NCI-H2227 (cell line): ENCODE data around the gene HSPB1.
"Not testable (repeated sequence)": the region's sequence is repeated elsewhere in the genome, so short reads cannot be mapped to it uniquely, and the experiment has no call there.

ENCODE experiments used
- DNase-seq: peaks from one replicate; lab custom pipeline; 2025; ENCODE audit not compliant: unreplicated experiment; lab: John Stamatoyannopoulos, UW

HSPB1 gene

DNA sequence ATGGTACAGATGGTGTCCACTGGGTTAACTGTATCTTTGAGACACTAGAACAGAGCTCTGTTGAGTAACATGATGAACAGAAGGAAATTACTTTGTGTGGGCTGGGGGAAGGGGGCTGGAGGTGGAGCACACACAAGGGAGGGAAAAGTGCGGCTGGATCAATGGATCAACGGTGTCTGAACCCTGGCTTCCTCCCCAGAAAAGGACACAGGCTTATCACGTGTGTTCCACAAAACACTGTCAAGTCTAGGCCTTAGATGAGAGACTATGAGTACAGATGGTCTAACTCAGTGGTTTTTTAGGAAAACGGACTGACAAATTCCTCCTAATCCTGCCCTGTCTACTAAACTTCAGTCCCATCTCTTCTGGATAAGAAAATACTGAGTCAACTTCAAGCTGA is 27.8 kb downstream of the HSPB1 start:
- DNase-seq = no peak

- no peak for DNase-seq
Observed at GRCh38 chr7:76330673-76331072, 28.2 kb downstream of the HSPB1 start.

DNA sequence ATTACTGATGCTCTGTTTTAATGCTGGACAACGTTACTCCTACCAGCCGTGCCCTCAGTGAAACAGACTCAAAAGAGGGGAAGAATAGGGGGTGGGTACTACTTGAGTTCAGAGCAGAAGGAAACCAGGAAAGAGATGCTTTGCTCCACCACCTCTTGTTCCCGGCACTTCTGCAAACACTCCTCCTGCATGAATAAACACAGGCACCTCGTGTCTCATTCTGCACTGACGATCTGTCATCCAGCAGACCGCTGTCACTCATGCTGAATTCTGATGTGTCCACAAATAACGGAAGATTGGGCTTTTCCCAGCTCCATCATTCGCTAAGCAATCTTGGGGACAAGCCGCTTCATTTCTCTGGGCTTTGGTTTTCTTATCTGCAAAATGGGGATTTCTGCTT is 29.6 kb downstream of the HSPB1 start:
- DNase-seq = no peak

DNA sequence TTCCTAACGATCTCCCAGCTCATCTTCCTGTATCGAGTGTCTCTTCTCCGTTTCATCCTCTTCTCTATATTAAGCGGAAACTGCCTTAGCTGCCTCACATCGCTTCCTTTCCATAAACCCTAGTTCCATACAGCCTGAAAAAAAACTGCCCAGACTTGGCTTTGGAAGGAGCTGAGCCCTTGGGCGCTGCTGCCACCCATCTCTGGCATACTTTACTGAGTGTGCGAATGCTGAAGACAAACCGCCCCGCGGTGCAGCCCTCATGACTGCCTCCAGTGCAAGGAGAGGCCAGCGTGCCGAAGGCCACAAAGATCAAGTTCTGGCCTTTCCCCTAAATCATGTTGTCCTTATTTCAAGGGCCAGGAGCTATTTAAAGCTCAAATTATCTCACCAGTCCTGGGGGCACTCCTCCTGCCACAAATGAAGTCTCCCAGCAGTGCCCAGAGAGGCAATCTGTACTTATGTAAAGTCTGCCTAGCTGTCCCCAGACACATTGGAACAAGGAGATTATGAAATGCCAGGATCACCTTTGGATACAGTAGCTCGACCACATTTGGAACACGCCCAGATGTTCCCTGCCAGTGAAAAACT is 31.1 kb downstream of the HSPB1 start:
- no peak for DNase-seq

- DNase-seq = no peak
Observed at GRCh38 chr7:76334320-76334967, 32.0 kb downstream of the HSPB1 start.

- not testable (repeated sequence) for DNase-seq
Observed at GRCh38 chr7:76335417-76335816, 32.9 kb downstream of the HSPB1 start.

DNA sequence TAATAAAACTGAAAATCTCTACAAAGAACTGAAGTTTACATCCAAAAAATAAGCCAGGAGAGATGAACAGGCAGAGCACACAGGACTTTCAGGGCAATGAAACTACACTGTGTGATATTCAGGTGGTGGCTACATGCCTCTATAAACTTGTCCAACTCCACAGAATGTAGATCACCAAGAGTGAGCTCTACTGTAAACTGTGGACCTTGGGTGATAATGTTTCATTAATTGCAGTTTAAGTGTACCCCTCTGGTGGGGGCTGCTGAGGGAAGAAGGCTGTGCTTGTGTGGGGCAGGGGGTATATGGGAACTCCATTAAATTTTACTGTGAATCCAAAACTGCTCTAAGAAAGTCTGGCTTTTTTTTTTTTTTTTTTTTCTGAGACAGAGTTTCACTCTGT is 33.6 kb downstream of the HSPB1 start:
- DNase-seq = no peak

GRCh38 chr7:76337147-76337546 is 34.7 kb downstream of the HSPB1 start:
- no peak for DNase-seq

DNA sequence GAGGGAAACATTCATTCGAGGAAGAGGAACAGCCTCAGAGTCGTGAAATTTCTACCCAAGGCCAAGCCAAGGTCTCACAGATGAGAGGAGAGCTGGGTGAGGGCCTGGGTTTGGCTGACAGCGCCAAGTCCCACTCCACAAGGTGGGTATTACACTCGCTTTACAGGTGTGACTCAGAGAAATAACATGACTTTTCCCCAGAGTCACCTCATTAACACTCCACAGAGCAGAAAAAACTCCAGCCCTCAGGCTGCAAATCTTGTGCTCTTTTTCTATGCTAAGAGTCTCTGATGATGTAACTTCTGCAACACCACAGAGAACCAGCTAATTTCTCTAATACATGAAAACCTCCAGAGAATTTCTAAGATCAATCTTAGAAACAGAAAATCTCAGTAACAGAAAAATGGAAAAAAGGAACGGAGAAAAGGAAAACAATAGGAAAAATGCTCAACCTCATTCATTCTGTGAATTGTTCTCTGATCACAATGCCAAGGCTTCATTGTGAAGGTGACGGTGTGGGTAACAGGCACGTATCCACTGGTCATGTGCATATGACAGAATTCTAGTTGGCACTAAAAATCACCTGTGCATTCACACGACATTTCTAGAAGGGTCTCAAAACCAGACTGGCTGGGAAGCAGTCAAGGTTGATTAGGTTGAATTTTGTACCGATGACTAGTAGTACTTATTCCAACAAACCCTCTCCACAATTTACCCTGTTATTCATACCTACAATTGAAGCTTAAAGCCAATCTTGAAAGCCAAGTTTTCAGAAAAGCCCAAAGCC is 36.0 kb downstream of the HSPB1 start:
- DNase-seq = no peak

- DNase-seq = no peak
Observed at GRCh38 chr7:76340617-76341131, 38.2 kb downstream of the HSPB1 start.

GRCh38 chr7:76342222-76342621 is 39.7 kb downstream of the HSPB1 start:
- no peak for DNase-seq

DNA sequence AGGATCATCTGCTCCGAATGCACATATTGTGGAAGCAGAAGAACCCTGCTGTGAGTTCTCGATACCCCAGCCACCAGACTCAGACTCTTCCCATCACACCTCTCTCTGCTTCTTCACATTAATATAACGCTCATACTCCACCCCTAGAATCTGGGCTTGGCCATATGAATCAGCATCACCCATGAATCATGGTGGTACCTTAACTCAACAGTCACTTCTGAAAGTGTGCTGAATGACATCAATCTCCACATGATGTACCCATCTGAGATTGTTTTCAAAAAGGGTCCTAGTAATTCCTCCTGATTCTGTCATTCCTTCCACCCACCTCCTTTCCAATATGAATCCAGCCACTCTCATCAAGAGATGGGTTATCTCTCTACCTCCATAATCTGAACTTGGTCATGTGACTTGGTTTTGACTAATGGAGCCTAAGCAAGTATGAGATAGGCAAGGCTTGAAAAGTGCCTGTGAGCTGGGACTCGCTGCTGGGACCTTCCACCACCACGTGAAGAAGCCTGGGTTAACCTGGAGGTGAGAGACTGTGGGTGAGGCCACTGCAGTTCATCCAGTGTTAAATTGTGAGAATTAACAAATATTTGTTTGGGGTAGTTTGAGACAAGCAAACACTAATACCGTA is 40.9 kb downstream of the HSPB1 start:
- no peak for DNase-seq

DNA sequence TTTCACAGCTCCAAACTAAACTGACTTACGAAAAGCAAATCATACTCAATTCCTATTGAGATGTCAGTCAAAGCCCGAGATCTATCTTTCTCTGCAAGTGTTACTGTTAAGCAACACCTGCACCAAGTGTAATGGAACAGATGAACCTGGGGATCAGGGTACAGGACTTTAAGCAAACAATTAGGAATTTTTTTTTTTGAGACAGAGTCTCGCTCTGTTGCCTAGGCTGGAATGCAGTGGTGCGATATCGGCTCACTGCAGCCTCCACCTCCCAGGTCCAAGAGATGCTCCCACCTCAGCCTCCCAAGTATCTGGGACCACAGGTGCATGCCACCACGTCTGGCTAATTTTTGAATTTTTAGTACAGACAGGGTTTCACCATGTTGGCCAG is 41.5 kb downstream of the HSPB1 start:
- DNase-seq = no peak

GRCh38 chr7:76346097-76346496 is 43.6 kb downstream of the HSPB1 start:
- DNase-seq = peak; percentile 80

- no peak for DNase-seq
Observed at GRCh38 chr7:76346778-76347177, 44.3 kb downstream of the HSPB1 start.

DNA sequence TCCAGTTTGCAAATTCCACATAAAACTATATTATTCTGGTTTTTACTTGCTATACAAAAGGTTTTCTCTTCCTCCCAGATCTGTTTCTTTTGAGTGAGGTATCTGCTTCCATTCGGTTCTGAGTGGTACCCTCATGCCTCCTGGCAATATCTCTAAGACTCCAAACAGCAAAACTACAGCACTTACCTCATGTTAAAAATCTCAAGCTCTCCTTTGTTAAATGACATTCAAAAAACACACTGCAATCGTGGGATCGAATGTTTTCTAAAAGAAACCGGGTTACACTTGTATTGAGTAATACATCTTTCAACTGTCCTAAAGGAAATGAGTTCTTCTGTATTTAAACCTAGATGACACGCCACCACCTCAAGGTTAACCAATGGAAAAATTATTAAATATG is 45.2 kb downstream of the HSPB1 start:
- DNase-seq = no peak

- no peak for DNase-seq
Observed at GRCh38 chr7:76349313-76349885, 46.9 kb downstream of the HSPB1 start.

DNA sequence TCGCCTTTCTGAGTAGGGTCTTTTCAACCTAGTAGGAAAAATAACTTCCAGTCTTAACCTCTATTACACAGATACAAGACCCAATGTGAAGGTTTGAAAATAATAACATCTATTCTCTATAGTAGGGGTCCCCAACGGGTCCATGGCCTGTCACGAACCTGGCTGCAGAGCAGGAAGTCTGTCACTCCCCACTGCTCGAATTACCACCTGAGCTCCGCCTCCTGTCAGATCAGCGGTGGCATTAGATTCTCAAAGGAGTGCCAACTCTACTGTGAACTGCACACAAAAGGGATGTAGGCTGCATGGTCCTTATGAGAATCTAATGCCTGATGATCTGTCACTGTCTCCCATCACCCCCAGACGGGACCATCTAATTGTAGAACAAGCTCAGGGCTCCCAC is 48.9 kb downstream of the HSPB1 start:
- DNase-seq = no peak

DNA sequence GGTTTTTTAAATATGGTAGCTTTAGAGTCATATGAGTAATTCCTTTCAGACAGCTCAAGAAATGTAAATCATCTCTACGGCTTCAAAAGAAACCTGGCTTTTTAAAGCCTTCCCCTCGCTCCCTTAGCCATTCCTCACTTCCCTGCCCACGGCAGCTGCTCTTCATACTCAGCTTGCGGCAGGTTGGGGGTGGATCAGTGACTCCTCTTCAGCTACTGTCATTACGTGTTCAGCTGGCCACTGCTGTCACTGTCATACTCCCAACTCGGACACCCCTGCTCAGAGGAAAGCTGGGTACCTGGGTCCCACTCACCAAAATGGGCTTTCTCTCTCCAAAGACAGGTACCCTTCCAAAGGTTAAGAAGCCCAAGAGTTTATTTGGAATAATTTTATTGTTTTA is 49.7 kb downstream of the HSPB1 start:
- no peak for DNase-seq

GRCh38 chr7:76353744-76354143 is 51.3 kb downstream of the HSPB1 start:
- no peak for DNase-seq
